Astrocyte of the spinal cord (primary cell): ENCODE results near the gene ZCCHC14.
"Not testable (repeated sequence)": the region's sequence is repeated elsewhere in the genome, so short reads cannot be mapped to it uniquely, and the experiment has no call there.

ENCODE experiments used
- DNase-seq: peaks from one replicate; pipeline ENCODE4 v3.0.0; 2011; ENCODE audit warnings: low read depth, low spot score
- H3K4me3 ChIP-seq: 2 replicates; pipeline ENCODE4 v1.5.1; 2011; ENCODE audit warnings: low read depth, mild to moderate bottlenecking, low read length, moderate library complexity
- in situ Hi-C: cut with HindIII; loops from 2 replicates; pipeline ENCODE4 v1.10.0; 2017; ENCODE audit warnings: low sequenced_read_pairs
- TF ChIP-seq, protein P1 (sequence below): IDR thresholded peaks from 2 replicates; pipeline ENCODE4 v1.5.1; 2012; ENCODE audit warnings: low read depth, mild to moderate bottlenecking, low read length, inconsistent platforms

Gene ZCCHC14

DNA sequence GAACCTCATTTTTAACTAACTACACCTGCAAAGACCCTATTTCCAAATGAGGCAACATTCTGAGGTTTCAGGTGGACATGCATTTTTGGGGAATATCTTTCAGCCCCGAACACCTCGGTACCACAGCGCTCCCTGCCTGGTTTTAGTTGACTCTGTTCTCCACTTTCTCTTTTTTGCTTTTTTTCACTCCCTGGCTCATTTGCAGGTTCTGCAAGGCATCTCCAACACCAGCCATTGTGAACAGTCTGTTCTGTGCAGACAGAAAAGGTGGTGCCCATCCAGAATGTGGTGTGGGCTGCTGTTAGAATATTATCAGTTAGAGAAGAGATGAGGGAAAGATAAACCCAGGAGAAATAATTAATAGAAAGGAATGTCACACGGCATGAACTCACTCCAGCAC, 32.5 kb upstream of the ZCCHC14 start:
- TF ChIP-seq, protein P1, sequence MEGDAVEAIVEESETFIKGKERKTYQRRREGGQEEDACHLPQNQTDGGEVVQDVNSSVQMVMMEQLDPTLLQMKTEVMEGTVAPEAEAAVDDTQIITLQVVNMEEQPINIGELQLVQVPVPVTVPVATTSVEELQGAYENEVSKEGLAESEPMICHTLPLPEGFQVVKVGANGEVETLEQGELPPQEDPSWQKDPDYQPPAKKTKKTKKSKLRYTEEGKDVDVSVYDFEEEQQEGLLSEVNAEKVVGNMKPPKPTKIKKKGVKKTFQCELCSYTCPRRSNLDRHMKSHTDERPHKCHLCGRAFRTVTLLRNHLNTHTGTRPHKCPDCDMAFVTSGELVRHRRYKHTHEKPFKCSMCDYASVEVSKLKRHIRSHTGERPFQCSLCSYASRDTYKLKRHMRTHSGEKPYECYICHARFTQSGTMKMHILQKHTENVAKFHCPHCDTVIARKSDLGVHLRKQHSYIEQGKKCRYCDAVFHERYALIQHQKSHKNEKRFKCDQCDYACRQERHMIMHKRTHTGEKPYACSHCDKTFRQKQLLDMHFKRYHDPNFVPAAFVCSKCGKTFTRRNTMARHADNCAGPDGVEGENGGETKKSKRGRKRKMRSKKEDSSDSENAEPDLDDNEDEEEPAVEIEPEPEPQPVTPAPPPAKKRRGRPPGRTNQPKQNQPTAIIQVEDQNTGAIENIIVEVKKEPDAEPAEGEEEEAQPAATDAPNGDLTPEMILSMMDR = no peak
- in situ Hi-C loops = no loop called here
- no peak for DNase-seq
- no peak overlapping the region for H3K4me3 ChIP-seq

DNA sequence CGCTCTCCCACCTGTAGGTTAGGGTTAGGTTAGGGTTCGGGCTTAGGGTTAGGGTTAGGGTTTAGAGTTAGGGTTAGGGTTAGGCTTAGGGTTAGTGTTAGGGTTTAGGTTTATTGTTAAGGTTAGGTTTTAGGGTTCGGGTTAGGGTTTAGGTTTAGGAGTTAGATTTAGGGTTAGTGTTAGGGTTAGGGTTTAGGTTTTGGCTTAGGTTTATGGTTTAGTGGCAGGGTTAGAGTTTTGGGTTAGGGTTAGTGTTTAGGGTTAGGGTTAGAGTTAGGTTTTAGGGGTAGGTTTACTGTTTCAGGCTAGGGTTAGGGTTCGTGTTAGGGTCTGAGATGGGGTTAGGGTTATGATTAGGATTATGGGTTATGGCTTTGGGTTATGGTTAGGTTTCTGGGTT, 31.6 kb upstream of the ZCCHC14 start:
- in situ Hi-C loops = no loop called here
- no peak overlapping the region for H3K4me3 ChIP-seq
- no peak for DNase-seq
- TF ChIP-seq, protein P1 = no peak

DNA sequence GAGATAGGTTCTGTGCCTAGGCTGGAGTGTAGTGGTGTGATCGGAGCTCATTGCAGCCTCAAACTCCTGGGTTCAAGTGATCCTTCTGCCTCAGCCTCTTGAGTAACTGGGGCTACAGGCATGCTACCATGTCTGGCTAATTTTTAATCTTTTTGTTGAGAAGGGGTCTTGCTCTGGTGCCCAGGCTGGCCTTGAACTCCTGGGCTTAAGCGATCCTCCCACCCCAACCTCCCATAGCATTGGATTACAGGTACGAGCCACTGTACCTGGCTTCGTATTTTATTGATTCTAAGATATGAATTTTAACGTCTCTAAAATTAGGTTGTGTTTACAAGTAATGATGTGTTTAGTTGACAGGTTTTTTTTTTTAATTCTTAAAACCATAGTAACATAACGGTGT, 30.8 kb upstream of the ZCCHC14 start:
- in situ Hi-C loops, DNase-seq: not testable (repeated sequence)

DNA sequence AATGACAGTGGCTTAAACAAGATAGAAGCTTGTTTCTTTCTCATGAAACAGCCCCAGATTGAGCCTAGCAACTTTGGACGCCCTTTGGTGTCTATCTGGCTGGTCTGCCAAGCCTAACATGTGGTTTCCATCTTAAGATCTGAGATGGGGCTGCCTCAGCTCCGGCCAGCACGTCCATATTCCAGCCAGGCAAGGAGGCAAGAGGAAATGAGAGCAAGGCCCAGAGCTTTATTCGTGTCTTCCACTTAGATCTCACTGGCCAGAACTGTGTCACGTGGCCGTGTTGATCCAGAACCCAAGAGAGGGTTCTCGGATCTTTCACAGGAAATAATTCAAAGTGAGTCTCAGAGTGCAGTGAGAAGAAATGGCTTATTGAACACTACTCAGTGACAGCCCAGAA, 28.9 kb upstream of the ZCCHC14 start:
- in situ Hi-C loops, DNase-seq, H3K4me3 ChIP-seq: not testable (repeated sequence)

More for the DNA sequence above, 30.8 kb upstream of the ZCCHC14 start:
- H3K4me3 ChIP-seq = not testable (repeated sequence)

DNA sequence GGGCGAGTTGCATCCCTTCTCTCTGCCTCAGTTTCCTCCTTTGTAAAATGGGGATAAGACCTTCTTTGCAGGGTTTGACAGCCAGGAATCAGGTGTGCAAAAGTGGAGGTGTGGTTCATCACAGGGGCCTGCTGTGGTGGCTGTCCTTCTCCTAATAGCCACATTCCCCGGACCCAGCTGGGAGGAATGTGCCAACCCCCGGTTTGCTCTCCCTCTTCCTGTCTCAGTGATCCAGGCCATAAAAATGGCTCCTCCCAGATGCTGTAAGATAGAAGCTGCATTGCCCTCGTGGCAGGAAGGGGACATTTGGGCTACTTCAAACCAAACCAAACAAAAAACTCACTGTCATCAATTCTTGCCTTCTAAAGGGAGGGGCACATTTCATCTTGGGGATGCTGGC, 26.3 kb upstream of the ZCCHC14 start:
- in situ Hi-C loops, DNase-seq, H3K4me3 ChIP-seq: not testable (repeated sequence)

DNA sequence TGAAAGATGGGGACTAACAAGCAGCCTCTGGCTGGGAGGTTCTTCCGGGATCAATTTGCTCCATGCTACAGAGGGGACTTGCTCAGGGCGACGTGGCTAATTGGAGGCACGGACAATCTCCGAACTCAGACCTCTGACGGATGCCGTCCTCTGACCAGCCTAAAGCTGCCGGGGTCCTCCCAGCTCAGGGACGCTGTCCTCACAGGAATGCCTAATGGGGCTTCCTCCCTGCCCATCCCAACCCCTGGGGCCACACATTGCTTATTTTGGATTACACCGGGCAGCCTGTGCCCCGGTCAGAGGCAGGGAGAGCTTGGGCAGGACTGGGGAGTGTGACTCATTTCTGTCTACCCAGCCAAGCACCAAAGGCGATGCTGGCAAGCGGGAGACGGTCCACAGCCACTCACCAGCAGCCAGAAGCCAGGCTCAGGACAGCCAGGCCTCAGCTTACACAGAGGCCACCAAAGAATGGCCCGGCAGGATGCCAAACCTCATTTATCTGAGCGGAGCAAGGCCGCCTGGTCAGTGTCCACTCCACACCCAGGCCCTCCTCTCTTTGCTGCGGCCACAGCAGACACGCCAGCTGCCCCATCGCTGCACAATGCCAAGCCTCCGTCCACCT, 25.7 kb upstream of the ZCCHC14 start:
- H3K4me3 ChIP-seq, in situ Hi-C loops, DNase-seq: not testable (repeated sequence)

DNA sequence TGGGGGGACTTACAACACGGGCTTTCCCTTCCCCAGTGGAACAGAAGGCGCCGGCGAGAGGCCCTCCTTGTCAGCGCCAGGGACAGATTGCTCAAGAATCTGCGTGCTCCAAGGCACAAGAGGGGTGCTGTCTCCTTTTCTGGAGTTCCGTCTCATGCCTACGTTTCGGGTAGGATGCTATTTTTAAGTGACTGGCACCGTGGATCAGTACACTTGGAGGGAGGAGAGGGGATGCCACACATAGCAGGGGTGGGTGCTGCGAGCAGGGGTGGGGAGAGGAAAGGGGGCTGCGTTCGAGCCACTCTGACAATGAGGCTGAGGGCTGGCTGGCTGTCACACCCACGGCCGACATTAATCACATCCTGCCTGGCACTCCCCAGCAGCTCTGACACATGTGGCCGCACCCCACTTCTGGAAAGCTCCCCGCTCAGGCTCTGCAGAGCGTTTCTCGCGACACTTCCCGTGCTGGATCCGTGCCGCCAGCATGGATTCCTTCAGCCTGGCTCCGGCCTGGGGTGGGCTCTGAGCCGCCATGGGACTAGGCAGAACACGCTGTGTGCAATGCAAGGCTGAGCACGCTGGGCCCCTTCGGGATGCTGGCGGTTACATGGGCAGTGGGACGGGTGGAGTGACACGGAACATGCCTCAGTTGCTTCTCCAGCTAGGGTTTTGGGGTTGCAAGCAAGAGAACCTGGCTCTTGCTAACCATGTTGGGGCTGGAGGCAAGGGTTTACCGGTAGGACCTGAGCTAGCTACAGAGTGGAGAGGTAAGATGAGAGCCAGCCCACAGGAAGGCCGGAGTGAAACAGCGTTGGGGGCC, 25.0 kb upstream of the ZCCHC14 start:
- H3K4me3 ChIP-seq, DNase-seq, in situ Hi-C loops: not testable (repeated sequence)

DNA sequence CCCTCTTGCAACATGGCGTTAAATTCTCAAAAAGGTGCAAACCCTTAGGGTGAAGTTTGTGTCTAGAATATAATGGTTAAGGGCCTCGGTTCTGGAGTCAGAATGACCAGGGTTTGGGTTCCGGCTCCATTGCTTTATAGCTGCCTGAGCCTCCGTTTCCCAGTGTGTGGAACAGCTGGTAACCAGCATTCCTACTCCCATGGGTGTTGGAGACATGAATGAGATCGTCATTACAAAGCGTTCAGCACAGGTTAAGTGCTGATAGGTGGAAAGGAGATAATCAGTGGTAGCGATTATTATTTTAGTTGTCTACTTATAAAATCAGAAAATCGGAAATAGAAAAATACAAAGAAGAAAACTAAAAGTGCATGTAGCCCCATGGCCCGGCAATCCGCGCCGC, 23.5 kb upstream of the ZCCHC14 start:
- TF ChIP-seq, protein P1 = no peak
- in situ Hi-C loops = no loop called here
- H3K4me3 ChIP-seq = no peak overlapping the region
- no peak for DNase-seq

DNA sequence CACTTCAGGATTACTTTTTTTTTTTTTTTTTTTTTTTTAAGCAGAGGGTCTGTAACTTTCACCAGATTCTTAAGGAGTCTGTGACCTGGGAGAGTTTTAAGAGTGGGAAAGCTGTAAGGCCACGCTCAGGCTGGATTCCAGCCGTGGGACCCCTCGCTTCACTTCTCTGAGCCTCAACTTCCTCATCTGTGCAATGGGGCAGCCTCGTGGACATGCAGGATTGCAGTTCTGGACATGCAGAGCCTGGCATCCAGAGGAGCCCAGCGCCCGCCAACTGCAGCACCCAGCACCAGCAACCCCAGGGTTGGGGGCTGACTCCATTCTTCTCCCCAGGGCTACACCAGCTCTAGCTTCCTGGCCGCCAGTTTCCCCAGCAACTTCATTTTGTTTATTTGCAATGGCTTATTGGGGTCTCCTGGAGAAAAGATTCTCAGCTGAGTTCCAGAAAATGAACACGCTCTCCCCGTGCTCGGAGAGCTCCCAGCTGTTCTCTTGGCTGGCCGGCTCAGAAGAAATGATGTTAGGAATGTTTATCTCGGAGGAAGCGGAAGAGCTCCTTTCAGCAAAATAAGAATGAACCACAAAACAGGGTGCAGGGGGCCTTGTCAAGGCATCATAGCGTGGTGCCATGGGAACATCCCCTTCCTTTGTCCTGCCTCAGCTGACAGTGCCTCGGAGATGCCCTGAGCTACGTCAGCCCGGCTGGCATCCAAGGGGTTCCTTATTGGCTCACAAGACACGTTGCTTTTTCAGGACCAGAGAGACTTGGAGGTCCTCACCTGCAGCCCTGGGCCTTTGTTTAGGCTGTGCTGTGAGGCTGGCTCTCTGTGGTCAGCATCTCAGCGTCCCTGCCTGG, 22.9 kb upstream of the ZCCHC14 start:
- TF ChIP-seq, protein P1 = no peak
- no peak overlapping the region for H3K4me3 ChIP-seq
- DNase-seq = no peak
- in situ Hi-C loops = no loop called here

DNA sequence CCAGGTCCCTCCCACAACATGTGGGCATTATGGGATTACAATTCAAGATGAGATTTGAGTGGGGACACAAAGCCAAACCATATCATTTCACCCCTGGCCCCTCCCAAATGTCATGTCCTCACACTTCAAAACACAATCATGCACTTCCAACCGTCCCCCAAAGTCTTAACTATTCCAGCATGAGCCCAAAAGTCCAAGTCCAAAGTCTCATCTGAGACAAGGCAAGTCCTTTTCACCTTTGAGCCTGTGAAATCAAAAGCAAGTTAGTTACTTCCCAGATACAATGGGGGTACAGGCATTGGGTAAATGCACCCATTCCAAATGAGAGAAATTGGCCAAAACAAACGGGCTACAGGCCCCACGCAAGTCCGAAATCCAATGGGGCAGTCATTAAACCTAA, 17.0 kb upstream of the ZCCHC14 start:
- DNase-seq, in situ Hi-C loops: not testable (repeated sequence)

More for the DNA sequence above, 17.0 kb upstream of the ZCCHC14 start:
- not testable (repeated sequence) for H3K4me3 ChIP-seq
